ENCODE data around the gene ACTMAP.

The ACTMAP gene

DNA sequence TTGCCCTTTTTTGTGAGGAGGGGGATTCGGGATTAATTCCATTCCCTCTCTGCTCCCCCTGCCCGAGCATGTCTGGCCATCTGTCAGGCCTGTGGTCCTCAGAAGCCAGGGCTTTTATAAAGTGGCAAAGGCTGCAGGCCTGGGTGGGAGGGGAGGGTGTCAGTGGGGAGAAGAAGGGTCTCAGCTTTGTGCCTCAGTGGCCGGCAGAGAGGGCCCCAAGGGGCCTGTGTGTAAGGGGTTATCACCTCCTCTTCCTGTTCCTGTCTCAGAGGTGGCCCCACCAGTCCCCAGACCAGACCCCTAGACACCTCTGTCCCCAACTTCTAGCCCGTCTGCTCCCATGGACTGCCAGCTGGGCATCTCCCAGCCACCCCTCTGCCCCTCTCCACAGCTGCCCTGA, 56.4 kb downstream of the ACTMAP start:
- DNase-seq (ENCODE audit: low read depth in 3 of 3) = no peak

DNA sequence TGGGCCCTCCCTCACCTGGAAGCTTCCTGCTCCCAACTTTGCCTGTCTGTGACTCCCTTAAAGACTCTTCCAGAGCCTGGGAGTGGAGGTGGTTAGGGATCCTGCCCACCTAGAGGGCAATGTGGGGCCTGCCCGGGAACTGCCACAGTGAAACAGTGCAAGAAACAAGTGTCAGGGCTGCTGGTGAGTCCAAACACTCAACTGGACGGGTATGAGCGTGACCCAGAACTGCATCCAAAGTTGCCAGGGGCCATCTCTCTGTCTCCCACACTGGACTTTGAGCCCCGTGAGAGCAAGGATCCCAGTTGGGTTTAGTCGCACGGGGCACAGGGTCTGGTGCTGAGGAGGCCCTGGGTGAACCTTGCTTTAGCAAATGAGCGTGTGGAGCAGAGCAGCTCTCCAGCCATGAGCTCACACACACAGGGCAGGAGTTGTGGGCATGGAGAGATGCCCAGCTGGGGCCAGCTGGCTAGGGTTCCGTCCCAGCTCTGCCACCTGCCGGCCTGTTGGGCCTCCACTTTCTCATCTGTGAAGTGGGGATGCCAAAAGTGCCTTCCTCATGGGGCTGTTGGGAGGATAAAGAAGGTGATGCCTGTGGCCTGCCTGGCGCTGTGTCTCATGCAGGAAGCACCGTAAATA, 57.0 kb downstream of the ACTMAP start:
- no peak for DNase-seq (ENCODE audit: low read depth in 3 of 3)

DNA sequence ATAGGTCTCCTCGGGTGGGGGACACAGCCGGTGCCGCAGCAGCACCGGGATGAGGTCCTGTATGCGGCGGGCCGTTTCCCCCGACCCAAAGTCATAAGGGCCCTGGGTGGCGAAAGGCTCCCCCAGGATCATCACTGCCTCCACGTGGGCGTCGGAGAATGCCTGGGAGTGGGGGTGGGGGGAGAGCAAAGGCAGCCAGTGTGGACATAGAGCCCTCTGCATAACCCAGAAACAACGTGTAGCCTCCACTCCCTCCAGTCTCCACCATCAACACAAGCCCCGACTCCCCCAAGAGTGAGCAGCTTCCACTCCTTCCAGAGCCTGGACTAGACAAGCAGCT, 58.1 kb downstream of the ACTMAP start:
- DNase-seq (ENCODE audit: low read depth in 3 of 3) = no peak

DNA sequence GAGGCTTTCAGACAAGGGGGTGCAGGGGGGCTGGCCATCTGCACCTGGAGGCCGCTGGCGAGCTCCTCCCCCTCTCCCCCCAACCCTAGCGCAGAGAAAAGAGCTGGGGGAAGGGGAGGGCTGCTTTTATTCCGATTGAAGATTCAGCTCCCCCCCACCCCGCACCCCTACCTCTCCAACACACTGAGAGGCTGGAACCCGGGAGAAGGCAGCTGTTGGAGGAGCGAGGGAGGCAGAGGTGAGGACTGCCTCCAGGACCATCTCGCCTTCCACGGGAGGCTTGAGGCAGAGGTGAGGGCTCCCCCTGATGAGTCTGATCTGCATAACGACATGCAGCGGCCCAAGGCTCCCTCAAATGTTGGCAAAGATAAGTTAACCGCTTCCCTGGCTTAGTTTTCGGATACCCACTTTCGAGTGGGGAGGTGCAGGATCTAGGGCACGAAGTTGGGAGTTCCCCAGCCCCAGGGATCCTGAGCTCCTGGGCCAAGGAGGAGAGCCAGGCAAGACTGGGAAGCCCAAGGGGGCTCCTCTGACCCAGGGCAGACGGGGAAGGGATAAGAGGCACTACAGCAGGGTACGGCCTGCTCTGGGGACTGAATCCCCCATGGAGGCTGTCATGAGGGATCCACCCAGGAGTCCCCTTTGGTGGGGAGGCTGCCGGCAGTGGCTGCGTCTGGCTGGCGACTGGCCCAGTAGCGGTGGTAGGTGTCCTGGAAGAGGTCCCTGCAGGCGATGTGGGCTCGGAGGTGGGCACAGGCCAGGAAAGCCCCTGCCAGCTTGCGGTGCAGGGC, 58.7 kb downstream of the ACTMAP start:
- DNase-seq (ENCODE audit: low read depth in 3 of 3) = no peak

All from stimulated activated CD4-positive, alpha-beta T cell treated with anti-CD3 and anti-CD28 coated beads, TNF-alpha, amount 100 ng/mL, for 48 hours (primary cell).